ENCODE data around the gene ADAMTS14.
"Not testable (repeated sequence)": the region's sequence is repeated elsewhere in the genome, so short reads cannot be mapped to it uniquely, and the experiment has no call there.

Gene ADAMTS14

DNA sequence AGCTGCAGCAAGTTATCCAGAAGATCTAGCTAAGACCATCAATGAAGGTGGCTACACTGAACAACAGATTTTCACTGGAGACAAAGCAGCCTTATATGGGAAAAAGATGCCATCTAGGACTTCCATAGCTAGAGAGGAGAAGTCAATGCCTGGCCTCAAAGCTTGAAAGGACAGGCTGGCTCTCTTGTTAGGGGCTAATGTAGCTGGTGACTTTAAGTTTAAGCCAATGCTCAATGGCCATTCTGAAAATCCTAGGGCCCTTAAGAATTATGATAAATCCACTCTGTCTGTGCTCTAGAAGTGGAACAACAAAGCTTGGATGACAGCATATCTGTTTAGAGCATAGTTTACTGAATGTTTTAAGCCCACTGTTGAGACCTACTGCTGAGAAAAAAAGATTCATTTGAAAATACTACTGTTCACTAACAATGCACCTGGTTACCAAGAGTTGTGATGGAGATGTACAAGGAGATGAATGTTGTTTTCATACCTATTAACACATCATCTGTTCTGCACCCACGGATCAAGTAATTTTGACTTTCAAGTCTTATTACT, 13.6 kb upstream of the ADAMTS14 start:
- no peak for DNase-seq

DNA sequence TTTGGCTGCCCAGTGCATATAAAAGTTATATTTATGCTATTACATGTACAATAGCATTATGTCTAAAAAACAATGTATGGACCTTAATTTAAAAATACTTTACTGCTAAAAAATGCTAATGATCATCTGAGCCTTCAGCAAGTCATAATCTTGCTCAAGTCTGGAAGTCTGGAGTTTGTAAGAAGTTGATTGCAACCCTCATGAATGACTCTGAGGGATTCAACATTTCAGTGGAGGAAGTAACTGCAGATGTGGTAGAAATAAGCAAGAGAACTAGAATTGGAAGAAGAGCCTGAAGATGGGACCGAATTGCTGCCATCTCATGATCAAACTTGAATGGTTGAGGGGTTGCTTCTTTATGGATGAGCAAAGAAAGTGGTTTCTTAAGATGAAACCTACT, 13.0 kb upstream of the ADAMTS14 start:
- DNase-seq = no peak

DNA sequence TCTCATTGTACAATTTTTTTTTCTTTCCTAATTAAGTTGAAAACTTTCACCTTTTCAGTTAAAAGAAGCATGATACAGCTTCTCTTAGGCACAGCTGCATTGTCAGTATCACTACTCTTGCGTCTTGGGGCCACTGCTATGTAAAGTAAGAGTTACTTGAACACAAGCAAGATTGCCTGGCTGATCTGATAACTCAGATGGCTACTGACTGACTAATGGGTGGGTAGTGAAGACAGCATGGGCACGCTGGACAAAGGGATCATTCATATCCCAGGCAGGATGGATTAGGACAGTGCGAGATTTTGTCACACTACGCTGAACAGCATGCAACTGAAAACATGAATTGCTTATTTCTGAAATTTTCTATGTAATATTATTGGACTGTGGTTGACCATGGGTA, 11.6 kb upstream of the ADAMTS14 start:
- no peak for DNase-seq

DNA sequence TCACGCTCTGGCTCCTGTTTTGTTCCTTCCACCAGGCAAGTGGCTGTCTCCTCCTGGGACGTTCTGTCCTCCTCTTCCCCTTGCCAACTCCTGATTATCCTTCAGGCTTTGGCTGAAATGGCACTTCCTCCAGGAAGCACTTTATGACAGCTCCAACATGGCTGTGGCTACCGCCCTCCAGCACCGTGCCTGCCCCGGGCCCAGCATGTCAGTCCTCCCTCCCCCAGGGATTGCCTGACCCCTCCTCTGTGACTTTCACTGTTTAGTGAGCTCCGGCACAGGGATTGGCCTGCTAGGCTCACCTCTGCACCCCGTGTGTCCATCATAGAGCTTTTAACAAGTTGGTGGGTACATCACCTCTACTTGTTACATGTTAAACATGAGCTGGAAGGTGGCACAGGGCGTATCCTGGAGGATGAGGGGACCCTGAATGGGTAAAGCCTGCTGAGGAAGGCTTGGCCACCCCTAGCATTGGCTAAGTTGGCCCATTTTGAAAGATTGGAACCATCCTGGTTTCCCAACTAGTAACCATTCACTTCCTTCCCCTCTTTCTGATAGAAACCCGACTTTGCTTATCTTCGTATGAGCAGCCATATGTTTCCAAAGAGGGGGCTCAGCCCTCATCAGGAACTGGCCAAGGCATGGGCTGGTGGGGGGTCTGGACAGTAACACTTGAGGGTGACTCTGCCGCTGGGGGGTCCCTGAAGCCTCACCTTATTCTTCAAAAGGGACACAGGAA, 10.5 kb upstream of the ADAMTS14 start:
- peak; percentile 26 for DNase-seq

DNA sequence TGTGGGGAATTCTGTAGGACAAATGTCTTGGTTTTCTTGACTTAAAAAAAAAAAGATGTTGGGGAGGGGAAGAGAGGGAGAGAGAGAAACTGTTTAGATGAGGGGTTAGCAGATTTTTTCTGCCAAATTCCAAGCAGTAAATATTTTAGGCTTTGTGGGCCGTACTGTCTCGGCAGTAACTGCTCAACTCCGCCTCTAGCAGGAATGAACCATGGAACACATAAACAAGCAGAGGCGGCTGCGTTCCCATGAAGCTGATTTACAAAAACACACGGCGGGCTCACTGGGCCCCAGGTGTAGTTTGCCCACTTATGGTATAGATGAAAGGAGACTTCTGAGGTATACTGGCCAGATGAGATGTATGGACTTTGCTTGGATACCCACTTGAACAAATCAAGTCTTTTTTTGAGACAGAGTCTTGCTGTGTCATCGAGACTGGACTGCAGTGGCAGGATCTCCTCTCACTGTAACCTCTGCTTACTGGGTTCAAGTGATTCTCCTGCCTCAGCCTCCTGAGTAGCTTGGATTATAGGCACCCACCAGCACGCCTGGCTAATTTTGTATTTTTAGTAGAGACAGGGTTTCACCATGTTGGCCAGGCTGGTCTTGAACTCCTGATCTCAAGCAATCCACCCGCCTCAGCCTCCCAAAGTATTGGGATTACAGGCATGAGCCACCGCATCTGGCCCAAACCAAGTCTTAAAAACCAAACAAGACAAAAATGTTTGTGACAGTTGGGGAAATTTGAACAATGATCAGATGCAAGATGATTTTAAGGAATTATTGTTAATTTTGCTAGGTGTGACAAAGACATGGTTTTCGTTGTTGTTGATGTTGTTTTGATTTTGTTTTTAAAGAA, 9.7 kb upstream of the ADAMTS14 start:
- peak; percentile 32 for DNase-seq

DNA sequence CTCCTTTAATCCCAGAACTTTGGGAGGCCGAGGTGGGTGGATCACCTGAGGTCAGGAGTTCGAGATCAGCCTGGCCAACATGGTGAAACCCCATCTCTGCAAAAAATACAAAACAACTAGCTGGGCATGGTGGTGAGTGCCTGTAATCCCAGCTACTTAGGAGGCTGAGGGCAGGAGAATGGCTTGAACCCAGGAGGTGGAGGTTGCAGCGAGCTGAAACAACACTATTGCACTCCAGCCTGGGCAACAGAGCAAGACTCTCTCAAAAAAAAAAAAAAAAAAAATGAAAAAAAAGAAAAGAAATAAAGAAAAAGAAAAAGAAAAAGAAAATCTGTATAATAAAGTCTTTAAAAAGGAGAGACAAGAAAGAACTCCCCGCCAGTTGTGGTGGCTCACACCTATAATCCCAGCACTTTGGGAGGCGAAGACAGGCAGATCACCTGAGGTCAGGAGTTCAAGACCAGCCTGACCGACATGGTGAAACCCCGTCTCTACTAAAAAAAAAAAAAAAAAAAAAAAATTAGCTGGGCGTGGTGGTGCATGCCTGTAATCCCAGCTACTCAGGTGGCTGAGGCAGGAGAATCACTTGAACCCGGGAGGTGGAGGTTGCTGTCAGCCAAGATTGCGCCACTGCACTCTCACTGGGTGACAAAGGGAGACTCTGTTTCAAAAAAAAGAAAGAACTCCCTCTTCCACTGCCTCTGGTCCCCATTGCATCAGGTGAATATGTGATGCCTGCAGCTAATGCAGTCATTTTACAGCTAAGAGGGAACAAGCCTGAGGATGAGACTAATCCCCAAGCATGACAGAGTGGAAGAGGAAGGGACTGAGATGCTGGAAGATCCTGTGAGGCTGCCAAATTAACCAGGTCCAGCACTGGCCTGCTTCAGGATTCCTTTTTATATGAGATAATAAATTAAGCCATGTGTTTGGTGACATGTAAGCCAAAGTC, 8.6 kb upstream of the ADAMTS14 start:
- not testable (repeated sequence) for DNase-seq

DNA sequence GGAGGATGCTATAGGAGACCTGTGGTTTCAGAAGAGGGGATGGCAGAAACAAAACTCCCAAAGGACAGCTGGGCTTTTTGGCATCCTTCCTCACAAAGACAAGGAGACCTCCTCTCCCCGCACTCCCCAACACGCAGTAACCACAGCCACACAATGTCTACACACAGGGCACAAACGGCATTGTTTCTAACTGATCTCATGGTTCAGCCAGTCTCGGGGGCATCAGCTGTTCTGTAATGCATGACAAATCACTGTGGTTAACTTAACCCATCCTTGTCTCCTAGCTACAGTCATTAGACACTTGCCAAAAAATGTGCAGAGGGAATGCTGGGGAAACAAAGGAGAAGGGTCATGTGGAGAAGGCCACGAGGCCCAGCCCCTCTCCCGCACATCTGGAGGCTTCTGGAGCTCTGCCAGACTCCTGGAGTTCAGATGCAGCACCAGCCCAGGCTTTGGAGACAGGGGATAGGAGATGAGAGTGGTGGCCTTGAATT, 7.6 kb upstream of the ADAMTS14 start:
- peak; percentile 32 for DNase-seq

DNA sequence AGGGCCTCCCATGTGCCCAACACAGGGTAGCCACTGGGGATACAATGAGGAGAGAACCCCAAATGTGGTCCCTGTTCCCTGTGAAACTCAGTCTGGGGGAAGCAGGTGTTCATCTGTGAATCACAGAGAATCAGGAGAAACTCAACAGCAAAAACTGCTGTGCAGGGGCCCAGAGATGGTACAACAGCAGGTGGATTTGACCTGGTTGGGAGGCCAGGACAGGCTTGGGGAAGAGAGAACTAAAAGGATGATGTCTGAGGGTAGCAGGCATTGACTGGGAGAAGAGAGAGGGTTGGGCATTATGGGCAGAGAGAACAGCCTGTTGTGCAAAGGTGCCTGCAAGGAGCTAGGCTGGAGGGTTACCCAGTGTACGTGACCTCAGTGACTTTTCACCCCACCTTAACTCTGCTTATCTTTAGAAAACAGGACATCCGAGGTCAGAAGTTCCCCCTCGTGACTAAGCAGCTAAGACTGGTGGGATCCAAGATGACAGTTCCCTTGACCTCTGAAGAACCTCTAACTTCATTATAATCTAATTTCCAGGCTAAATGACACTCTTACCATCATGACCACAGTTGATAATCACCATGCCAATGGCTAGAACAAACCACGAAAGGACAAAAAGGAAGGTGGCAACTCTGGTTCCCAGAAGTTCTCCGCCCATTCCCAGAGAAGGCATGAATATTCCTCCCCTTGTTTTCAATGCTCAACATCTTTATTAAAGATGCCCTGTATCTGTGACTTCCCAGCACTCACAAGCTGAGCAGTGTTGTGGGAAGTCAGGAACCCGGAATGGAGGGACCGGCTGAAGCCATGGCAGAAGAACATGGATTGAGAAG, 5.1 kb upstream of the ADAMTS14 start:
- no peak for DNase-seq

DNA sequence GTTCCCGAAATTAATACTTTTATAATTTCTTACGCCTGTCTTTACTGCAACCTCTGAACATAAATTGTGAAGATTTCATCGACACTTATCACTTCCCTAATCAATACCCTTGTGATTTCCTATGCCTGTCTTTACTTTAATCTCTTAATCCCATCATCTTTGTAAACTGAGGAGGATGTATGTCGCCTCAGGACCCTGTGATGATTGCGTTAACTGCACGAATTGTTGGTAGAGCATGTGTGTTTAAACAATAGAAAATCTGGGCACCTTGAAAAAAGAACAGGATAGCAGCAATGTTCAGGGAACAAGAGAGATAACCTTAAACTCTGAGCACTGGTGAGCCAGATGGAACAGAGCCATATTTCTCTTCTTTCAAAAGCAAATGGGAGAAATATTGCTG, 4.5 kb upstream of the ADAMTS14 start:
- not testable (repeated sequence) for DNase-seq

DNA sequence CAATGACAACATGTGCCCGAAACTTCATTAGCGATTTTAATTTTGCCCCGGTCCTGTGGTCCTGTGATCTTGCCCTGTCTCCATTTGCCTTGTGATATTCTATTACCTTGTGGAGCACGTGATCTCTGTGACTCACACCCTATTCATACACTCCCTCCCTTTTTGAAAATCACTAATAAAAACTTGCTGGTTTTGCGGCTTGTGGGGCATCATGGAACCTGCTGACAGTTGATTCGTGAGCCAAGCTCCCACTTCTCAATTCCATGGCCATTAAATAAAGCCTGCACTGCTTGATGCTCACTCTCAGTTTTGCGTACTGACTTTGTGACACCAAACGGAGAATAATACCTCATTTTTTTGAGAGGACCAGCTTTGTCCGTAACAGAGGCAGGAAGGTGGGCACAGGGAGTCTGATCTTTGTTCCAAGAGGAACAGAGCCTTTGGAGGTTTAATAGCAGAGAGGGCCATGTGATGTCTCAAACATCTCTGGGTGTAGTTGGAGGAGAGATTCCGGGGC, 3.8 kb upstream of the ADAMTS14 start:
- no peak for DNase-seq

DNA sequence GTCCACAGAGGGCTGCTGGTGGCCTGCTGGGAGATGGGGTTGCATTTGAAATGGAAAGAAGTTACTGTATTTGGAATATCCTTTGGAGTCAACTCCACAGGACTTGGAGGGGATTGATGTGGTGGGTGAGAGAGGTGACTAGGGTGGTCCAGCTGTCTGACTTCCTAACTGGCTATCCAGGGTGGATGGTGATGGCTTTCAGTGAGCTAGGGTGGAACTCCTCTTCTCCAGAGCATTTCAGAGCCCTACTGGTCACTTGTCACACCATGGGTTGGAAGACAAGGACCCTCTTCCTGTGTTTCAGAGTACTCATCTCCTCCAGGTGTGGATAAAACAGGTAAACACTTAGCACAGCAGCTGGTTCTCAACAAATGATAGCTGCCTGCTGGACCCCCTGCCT, 3.3 kb upstream of the ADAMTS14 start:
- no peak for DNase-seq

DNA sequence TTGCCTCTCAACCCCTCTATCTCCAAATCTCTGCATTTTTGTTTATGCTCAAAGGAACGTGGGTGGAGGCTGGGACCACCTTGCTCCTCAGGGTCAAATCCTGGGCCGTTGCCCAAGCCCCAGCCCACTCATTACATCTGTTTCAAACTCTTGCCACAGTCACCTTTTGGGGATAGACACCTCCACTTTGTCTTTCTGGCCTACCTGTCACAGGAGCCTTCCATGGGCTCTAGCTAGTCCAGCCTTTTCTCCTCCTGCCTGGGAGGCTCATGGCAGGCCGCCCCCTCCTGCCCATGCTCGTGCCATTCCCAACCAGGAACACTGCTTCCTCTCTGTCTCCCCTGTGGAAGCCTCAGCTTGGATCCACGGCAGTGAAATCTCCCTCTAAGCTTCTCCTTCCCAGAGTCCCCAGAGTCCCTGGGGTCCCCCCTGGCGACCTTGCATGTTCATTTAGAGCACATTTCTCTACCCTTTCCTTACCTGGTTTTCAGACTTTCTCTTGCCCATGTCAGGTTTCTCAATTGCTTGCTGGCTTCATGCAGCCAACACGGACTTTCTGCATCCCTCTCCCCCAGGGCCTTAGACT, 2.5 kb upstream of the ADAMTS14 start:
- no peak for DNase-seq

DNA sequence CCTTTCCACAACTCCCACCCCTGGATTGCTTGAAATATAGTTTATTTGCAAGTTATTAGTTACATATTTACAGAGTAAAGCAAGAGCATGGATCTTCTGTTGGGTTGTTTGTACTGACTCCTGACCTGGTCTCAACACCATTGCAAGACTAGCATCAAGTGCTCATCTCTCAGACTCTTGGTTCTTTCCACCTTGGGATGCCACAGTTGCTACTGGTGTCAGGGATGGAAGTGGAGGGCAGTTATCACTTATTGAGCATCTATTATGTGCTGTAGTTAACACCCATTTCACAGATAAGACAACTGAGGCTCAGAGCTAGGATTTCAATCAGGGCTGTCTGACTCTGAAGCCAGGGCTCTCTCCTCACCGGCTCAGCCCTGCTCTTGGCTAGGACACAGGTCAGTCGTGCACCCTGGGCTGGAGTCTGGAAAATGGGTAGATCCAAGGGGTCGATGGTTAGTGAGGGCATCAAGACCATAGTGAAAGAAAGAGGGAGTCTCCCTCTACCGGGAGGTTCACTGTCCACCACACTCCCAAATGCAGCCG, 614 bp upstream of the ADAMTS14 start:
- DNase-seq = no peak

DNA sequence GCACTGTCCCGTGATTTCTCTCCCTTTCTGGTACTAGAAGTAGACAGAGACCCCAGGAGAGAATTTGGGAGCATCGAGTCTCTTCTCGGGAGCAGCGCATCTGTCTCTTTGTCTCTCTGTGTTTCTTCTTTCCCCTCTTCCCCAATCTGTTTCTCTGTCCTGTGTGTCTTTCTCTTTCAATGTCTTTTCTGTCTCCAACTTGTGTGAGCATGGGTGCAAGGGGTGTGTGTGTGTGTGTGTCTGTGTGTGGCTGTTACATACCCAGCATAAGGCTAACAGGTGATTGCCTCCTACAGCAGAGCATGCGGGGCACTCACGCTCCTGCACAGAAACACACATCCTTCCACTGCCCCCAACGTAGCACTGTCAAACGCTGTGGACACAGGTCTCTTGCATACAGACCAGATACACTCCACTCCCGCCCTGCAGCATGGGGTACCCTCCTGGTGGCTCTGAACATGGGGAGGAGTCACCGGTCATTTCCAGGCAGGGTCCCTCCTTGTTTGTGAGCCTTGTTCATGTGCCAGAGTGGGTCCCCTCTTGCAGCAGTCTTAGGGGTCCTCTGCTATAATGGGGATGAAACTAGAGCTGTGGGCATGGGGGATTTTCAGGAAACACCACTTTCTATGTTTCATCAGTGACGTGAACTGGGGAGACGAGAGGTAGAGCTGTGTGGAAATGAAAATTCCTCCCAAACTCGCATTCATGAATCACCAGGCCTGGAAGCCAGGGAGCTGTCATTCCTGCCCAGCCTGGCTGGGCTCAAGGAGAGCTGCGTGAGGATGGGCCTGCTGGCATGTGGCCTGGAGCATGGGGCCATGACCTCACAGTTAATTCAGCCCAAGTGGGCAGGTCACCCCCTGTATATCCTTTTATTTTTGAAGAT, 980 bp downstream of the ADAMTS14 start:
- no peak for DNase-seq

DNA sequence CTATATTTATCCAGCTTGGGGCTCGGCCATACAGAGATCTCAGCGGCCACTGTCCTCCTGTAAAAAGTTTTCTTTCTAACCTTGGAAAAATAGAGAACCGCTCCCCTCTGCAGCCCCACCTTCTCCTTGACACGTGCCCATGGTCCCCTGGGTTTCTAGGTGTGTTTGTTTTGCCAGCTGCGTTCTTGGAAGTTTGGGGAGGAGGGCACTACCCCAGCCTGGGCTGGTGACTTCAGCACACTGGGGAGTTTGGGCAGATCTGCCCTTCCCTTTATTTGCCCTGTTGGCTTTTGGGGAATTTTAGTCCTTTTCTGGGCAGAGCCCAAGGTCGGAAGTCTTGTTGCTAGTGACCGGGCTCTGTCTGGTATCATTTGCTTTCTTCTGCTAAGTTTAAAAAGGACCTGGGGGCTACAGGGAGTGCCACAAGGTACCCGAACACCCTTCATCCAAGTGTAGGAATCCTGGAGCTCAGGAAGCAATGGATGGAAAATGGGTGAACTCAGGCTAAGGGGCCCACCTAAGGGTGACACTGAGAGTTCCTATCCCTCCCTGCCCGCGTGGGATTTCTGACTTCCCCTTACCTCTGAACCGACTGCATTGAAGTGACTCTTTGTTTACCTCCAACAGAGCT, 1.7 kb downstream of the ADAMTS14 start:
- DNase-seq = no peak

DNA sequence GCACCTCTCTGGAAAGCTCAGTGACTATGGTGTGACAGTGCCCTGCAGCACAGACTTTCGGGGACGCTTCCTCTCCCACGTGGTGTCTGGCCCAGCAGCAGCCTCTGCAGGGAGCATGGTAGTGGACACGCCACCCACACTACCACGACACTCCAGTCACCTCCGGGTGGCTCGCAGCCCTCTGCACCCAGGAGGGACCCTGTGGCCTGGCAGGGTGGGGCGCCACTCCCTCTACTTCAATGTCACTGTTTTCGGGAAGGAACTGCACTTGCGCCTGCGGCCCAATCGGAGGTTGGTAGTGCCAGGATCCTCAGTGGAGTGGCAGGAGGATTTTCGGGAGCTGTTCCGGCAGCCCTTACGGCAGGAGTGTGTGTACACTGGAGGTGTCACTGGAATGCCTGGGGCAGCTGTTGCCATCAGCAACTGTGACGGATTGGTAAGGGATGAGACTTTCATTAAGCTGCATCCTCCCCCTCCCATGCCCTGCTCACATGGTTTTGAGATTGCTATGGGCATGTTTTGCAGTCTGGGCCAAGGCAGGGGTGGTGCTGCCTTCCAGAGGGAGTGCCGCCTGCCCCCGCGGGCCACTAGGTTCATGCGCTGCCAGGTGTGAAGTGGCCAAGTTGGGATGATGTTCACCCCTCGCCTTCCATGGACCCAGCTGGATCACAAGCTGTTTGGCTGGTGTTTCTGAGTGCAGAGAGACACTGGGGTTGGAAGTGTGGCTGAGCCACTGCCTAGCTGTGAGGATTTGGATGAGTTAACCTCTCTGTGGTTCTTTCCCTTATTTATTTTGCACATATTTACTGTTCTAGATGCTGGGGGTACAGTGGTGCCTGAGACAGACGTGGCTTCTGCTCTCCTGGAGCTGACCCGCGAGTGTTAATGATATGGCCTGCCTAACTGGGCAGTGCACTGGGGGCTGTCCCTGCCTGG, 2.5 kb downstream of the ADAMTS14 start:
- no peak for DNase-seq

DNA sequence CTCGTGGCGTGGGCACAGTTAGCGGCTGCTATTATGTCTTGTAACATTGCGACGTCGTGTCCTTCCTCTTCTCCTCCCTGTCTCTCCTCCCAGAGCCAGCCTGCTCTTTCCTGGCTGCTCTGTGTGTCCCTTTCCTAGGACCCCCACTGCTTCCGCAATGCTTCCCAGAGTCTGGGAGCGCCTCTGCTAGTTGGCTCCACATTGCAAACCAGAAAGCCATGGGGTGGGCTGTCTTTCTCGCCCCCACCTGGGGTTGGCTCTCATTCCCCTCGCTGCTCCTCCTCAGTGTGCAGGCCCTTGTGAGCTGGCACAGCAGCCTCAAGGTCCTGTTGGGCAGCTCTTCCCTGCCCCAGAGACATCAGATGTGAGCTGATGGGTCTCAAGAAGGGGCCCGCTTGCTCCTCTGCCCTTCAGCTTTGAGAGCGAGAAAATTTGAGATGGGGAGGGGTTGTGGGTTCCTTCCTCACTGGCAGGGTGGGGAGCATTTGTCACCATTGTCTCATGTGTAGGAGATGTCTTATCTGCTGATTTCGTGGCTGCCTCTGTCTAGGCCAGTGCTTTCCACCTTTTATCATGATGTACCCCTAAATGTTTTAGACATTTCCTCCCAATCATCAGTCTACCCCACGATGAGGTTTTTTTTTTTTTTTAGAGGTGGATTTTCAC, 3.3 kb downstream of the ADAMTS14 start:
- DNase-seq = no peak

All from right kidney (tissue), 1 donor.